ENCODE data around the gene FKRP.

Gene FKRP

GRCh38 chr19:46732172-46732938, 13.5 kb upstream of the FKRP start:
- DNase-seq = no peak

GRCh38 chr19:46732966-46733689, 12.7 kb upstream of the FKRP start:
- DNase-seq = no peak

GRCh38 chr19:46733690-46734292, 12.1 kb upstream of the FKRP start:
- no peak for DNase-seq

- no peak for DNase-seq
These were observed 9.1 kb upstream of the FKRP start for GRCh38 chr19:46736531-46737297.

- no peak for DNase-seq
These were observed 8.6 kb upstream of the FKRP start for GRCh38 chr19:46737298-46737654.

- DNase-seq = no peak
These were observed 8.1 kb upstream of the FKRP start for GRCh38 chr19:46737761-46738171.

- DNase-seq = no peak
These were observed 6.5 kb upstream of the FKRP start for GRCh38 chr19:46739290-46739771.

GRCh38 chr19:46741447-46741846, 4.4 kb upstream of the FKRP start:
- no peak for DNase-seq

- DNase-seq = no peak
These were observed 2.9 kb upstream of the FKRP start for GRCh38 chr19:46742926-46743480.

- DNase-seq = no peak
These were observed 1.7 kb upstream of the FKRP start for GRCh38 chr19:46744005-46744691.

GRCh38 chr19:46745030-46745429, 827 bp upstream of the FKRP start:
- no peak for DNase-seq

GRCh38 chr19:46746281-46747057, 612 bp downstream of the FKRP start, which contains the start of gene STRN4:
STRN4 (minus strand) TSS chr19:46746450; CDS start chr19:46746430, 20 bp downstream.
- no peak for DNase-seq

GRCh38 chr19:46748325-46749109, 2.7 kb downstream of the FKRP start:
- DNase-seq = peak; percentile 64

GRCh38 chr19:46753420-46754155, 7.7 kb downstream of the FKRP start:
- no peak for DNase-seq

GRCh38 chr19:46755077-46755852, 9.4 kb downstream of the FKRP start:
- no peak for DNase-seq

- DNase-seq = no peak
These were observed 10.1 kb downstream of the FKRP start for GRCh38 chr19:46755853-46756543.

GRCh38 chr19:46756544-46756888, 10.7 kb downstream of the FKRP start:
- no peak for DNase-seq

- no peak for DNase-seq
These were observed 13.3 kb downstream of the FKRP start for GRCh38 chr19:46759206-46759605.
